NCI-H446 treated with DMSO at 0.1 percent for 48 hours (cell line): ENCODE results near the gene RBM45.

ENCODE experiments used
- DNase-seq: peaks from one replicate; lab custom pipeline; 2025; lab: John Stamatoyannopoulos, UW

The RBM45 gene

DNA sequence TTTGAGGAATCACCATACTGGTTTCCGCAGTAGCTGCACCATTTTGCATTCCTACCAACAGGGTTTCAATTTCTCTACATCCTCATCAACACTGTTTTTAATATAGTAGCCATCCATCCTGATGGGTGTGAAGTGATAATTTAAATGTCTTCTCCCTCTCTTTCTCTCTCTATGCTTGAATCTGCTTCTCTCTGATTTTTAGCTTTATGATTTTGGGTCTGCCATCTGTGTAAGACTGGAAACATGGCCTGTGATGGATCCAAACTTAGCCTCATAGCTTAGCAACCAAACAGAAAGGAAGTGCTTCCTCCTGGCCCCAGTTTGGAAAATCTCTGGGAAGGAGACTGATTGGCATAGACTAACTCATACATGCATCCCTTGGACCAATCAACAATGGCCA, 48.4 kb downstream of the RBM45 start:
- DNase-seq, result no peak

GRCh38 chr2:178163395-178163794, 51.2 kb downstream of the RBM45 start:
- DNase-seq, result no peak

- DNase-seq, result no peak
Observed at GRCh38 chr2:178163911-178164310, 51.7 kb downstream of the RBM45 start.

DNA sequence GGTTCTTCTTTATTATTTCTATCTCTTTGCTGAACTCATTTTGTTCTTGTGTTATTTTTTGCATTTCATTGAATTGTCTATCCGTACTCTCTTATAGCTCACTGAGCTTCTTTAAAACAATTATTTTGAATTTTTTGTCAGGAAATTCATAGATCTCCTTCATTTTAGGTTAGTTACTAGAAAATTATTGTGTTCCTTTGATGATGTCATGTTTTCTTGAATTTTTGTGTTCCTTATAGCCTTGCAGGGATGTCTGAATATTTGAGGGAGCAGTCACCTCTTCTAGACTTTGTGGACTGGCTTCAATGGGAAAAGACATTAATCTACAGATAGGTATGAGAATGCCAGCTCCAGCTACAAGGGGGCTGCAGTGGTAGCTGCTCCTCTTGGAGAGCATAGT, 61.4 kb downstream of the RBM45 start:
- DNase-seq, result no peak

DNA sequence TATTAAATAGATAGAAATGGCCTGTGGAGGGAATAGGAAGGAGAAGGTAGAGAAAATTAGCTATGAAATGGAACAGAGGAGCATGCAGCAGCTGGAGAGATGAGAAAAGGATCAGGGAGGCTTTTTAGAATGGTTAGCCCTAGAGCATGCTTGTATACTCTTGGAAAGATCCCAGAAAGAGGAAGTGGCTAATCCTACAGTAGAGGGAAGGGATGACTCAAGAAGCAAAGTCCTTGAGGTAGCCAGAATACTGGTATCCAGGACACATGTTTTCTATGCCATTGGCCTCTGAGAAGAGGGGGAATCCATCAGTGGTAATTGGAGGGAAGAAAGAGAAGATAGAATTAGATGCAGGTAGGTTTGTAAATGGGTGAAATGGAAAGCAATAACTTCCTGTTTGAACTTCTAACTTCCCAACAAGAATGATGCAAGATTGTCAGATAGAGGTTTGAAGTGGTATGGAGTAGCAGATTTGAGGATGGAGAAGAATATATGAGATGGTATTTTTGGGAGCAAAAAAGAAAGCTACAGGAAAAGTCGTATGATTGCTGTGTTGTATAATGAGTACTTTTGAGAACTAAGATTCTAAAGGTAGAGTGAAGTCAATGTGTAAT, 64.9 kb downstream of the RBM45 start:
- no peak for DNase-seq
